A549 (cell line): Measurements from ENCODE around the gene ESYT2. TPM values are rescaled to one million over a fixed set of nuclear protein-coding genes. Genes with fewer than 3 reads are reported as not detected.

Experiments used
- ATAC-seq, 2 experiments: fragments of 200-7000 bp in 1 of 2; fragments of >200 bp in 1 of 2; cut with Nextera tagmentation in 1 of 2; cut with Tn5 transposase in 1 of 2; 3 replicates each; pipeline versions ENCODE4 v1.8.0 to v1.9.1; 2018 to 2020; ENCODE audit warnings: mild to moderate bottlenecking in 1 of 2, moderate library complexity in 1 of 2
- CTCF ChIA-PET: fragments of 300-600 bp; sonication (Branson Sonifier 250); formaldehyde crosslinking; extraction: SDS; loops from one replicate; lab custom pipeline; 2021; ENCODE audit warnings: antibody characterized with exemption, inconsistent platforms; lab: Yijun Ruan, JAX
- POLR2A ChIA-PET: fragments of 350-600 bp; formaldehyde crosslinking; extraction: SDS; loops from one replicate; lab custom pipeline; 2021; ENCODE audit warnings: antibody characterized with exemption, inconsistent platforms; lab: Yijun Ruan, JAX
- DNase-seq, 2 experiments: peaks; one replicate each; pipeline versions ENCODE4 v3.0.0 to v3.0.0-alpha.2; 2011 to 2016; ENCODE audit warnings: low read depth in 1 of 2, low spot score in 1 of 2
- FAIRE-seq: peaks from 2 replicates; lab custom pipeline; 2011; peaks lifted over from hg19 to GRCh38; lab: Jason Lieb, UNC
- H3K27ac ChIP-seq, 2 experiments: fragments of >200 bp; sonication (Bioruptor Twin); formaldehyde crosslinking; 3 replicates each; pipeline ENCODE4 v1.5.1; 2016 to 2017
- H3K4me1 ChIP-seq: fragments of >200 bp; sonication (Bioruptor Twin); formaldehyde crosslinking; 3 replicates; pipeline ENCODE4 v1.6.1; 2016
- H3K4me2 ChIP-seq: fragments of >200 bp; sonication (Bioruptor Twin); formaldehyde crosslinking; 3 replicates; pipeline ENCODE4 v1.6.1; 2016
- H3K4me3 ChIP-seq: fragments of >200 bp; sonication (Bioruptor Twin); formaldehyde crosslinking; 3 replicates; pipeline ENCODE4 v1.5.1; 2016
- H3K9me3 ChIP-seq: fragments of >200 bp; sonication (Bioruptor Twin); formaldehyde crosslinking; 3 replicates; pipeline ENCODE4 v1.6.1; 2016
- ATOH8 ChIP-seq: fragments of 250-450 bp; sonication (Bioruptor Pico); IDR thresholded peaks from 2 replicates; pipeline ENCODE4 v1.5.0; 2020; ENCODE audit warnings: low read depth, mild to moderate bottlenecking, moderate library complexity
- CHD2 ChIP-seq: fragments of 150-350 bp; IDR thresholded peaks from 2 replicates; pipeline ENCODE4 v1.6.1; 2014; ENCODE audit warnings: low read length; ENCODE audit not compliant: partially characterized antibody
- CHD4 ChIP-seq: fragments of 200-600 bp; sonication (generic); IDR thresholded peaks from 2 replicates; pipeline ENCODE4 v1.6.1; 2016; ENCODE audit warnings: antibody characterized with exemption, mild to moderate bottlenecking, borderline replicate concordance
- E2F6 ChIP-seq: IDR thresholded peaks from 2 replicates; pipeline ENCODE4 v1.6.1; 2012; ENCODE audit warnings: low read depth, borderline replicate concordance
- FOSB ChIP-seq: fragments of 250-450 bp; sonication (Bioruptor Pico); IDR thresholded peaks from 2 replicates; pipeline ENCODE4 v1.5.0; 2020; ENCODE audit warnings: mild to moderate bottlenecking, moderate library complexity
- FOSL2 ChIP-seq, 2 experiments: fragments of 450-650 bp in 1 of 2; fragments of >200 bp in 1 of 2; sonication (Bioruptor Twin) in 1 of 2; formaldehyde crosslinking; IDR thresholded peaks; 2 replicates each; pipeline versions ENCODE4 v1.5.0 to v1.6.1; 2016 to 2020; ENCODE audit warnings: mild to moderate bottlenecking in 1 of 2, moderate library complexity in 1 of 2
- HDAC2 ChIP-seq: fragments of 200-600 bp; sonication (generic); IDR thresholded peaks from 2 replicates; pipeline ENCODE4 v1.6.1; 2016
- HES2 ChIP-seq: fragments of >200 bp; sonication (Bioruptor Twin); formaldehyde crosslinking; IDR thresholded peaks from 2 replicates; pipeline ENCODE4 v1.6.1; 2016
- JUNB ChIP-seq: fragments of >200 bp; sonication (Bioruptor Twin); formaldehyde crosslinking; IDR thresholded peaks from 2 replicates; pipeline ENCODE4 v1.6.1; 2016
- KDM5A ChIP-seq: fragments of 200-600 bp; sonication (generic); IDR thresholded peaks from 2 replicates; pipeline ENCODE4 v1.6.1; 2016; ENCODE audit warnings: antibody characterized with exemption, mild to moderate bottlenecking
- MAX ChIP-seq: IDR thresholded peaks from 2 replicates; pipeline ENCODE4 v1.6.1; 2012
- MYC ChIP-seq: IDR thresholded peaks from 2 replicates; pipeline ENCODE4 v1.6.1; 2012; ENCODE audit warnings: mild to moderate bottlenecking, inconsistent platforms, low read length, improper control_type of control experiment, borderline replicate concordance
- NFE2L2 ChIP-seq: fragments of 150-350 bp; conservative IDR thresholded peaks from 2 replicates; pipeline ENCODE4 v1.6.1; 2014; ENCODE audit warnings: low read length
- NR3C1 ChIP-seq: fragments of >200 bp; sonication (Bioruptor Twin); formaldehyde crosslinking; IDR thresholded peaks from 3 replicates; pipeline ENCODE4 v1.6.1; 2017
- PBX3 ChIP-seq: IDR thresholded peaks from 2 replicates; pipeline ENCODE4 v1.6.1; 2012
- RAD21 ChIP-seq, 2 experiments: fragments of >200 bp in 1 of 2; sonication (Bioruptor Twin) in 1 of 2; formaldehyde crosslinking in 1 of 2; IDR thresholded peaks in 1 of 2; conservative IDR thresholded peaks in 1 of 2; 2 replicates in 1 of 2; 3 replicates in 1 of 2; pipeline ENCODE4 v1.6.1; 2012 to 2018; ENCODE audit warnings: inconsistent platforms in 1 of 2
- RCOR1 ChIP-seq: fragments of 150-350 bp; IDR thresholded peaks from 2 replicates; pipeline ENCODE4 v1.6.1; 2014; ENCODE audit warnings: antibody characterized with exemption, low read length, low read depth
- REST ChIP-seq: fragments of 200-600 bp; sonication (generic); IDR thresholded peaks from 2 replicates; pipeline ENCODE4 v1.6.1; 2016; ENCODE audit warnings: antibody characterized with exemption, mild to moderate bottlenecking, moderate library complexity
- RNF2 ChIP-seq: fragments of 200-600 bp; sonication (generic); IDR thresholded peaks from 2 replicates; pipeline ENCODE4 v1.6.1; 2016; ENCODE audit warnings: low read depth, mild to moderate bottlenecking, antibody characterized with exemption, moderate library complexity, borderline replicate concordance
- SMC3 ChIP-seq: fragments of >200 bp; sonication (Bioruptor Twin); formaldehyde crosslinking; IDR thresholded peaks from 3 replicates; pipeline ENCODE4 v1.6.1; 2018; ENCODE audit warnings: inconsistent platforms
- TFCP2L1 ChIP-seq: fragments of 250-450 bp; sonication (Bioruptor Pico); IDR thresholded peaks from 2 replicates; pipeline ENCODE4 v1.5.0; 2021; ENCODE audit warnings: mild to moderate bottlenecking
- USF2 ChIP-seq: fragments of 450-650 bp; IDR thresholded peaks from 2 replicates; pipeline ENCODE4 v1.6.1; 2014; ENCODE audit warnings: antibody characterized with exemption
- ZNF302 ChIP-seq: fragments of 250-450 bp; sonication (Bioruptor Pico); IDR thresholded peaks from 2 replicates; pipeline ENCODE4 v1.9.0; 2021; ENCODE audit warnings: inconsistent platforms, mild to moderate bottlenecking, moderate library complexity
- WGBS: methylation state at CpG from one replicate; pipeline ENCODE4 v1.1.6; 2017; ENCODE audit errors: missing lambda C conversion rate; 5-methylcytosine and 5-hydroxymethylcytosine counted together
- polyA plus RNA-seq, 4 experiments: library from polyadenylated mRNA; depleted of rRNA in 3 of 4; stranded (reverse); fragments of >200 nt; fragmentation: RNase III in 1 of 4; extraction: RNeasy Plus Mini Kit Qiagen cat#74134 plus additional on column Dnase treatment in 1 of 4; gene quantifications; 2 replicates in 3 of 4; 3 replicates in 1 of 4; pipeline ENCODE4 v1.2.3, GENCODE V29; 2011 to 2017

The ESYT2 gene
- polyA plus RNA-seq, 2 of the 4 experiments (the other 2 are of a cell fraction): 45.8 to 77.0 TPM

GRCh38 chr7:158821171-158822031 lies 7.9 kb downstream of the ESYT2 start:
- Histone ChIP-seq H3K4me1 (peaks cover 70% of the 10 kb centered on the region), H3K27ac (peak overlapping the region; percentile 92 to 99), H3K4me3 (peak overlapping the region; percentile 35), H3K9me3 (no peaks in the 10 kb centered on the region), H3K4me2 (peak overlapping the region; percentile 99)
- no peak for TF ChIP-seq KDM5A
- TF ChIP-seq FOSL2 (IDR thresholded peaks at IDR 0.05): peak; percentile 24; the same call in 1 of the 2 replicates
- TF ChIP-seq FOSL2 (CRISPR knock-in tag; IDR thresholded peaks at IDR 0.05): peak; percentile 67
- no peak for TF ChIP-seq SMC3
- no peak for TF ChIP-seq TFCP2L1
- TF ChIP-seq HDAC2: no peak
- peak in 1 of 2 experiments; percentile 22; a peak in 1 of 5 replicates for TF ChIP-seq RAD21 (conservative IDR thresholded peaks at IDR 0.05 in 1 of 2, IDR thresholded peaks at IDR 0.05 in 1 of 2)
- TF ChIP-seq E2F6: no peak
- no peak for TF ChIP-seq HES2
- peak; percentile 30; the same call in 1 of the 2 replicates for TF ChIP-seq MAX
- no peak for TF ChIP-seq CHD2
- TF ChIP-seq JUNB: no peak; the same call in 1 of the 2 replicates
- TF ChIP-seq PBX3: no peak
- TF ChIP-seq NR3C1: no peak
- TF ChIP-seq FOSB (CRISPR knock-in tag): no peak
- no peak for TF ChIP-seq CHD4
- TF ChIP-seq RCOR1: no peak
- TF ChIP-seq USF2: no peak
- no peak for FAIRE-seq
- ATAC-seq: peak; percentile 40 to 49
- WGBS: 3% methylated on average over 14 of the region's 14 CpGs
- DNase-seq: peak; percentile 67 to 81
- CTCF ChIA-PET: interaction anchor here (0.6 to 3.5 kb wide), 4 partner anchors 34 to 155 kb away, joined by 3 to 10 read pairs (median 4); no protein-coding TSS in a partner anchor
- POLR2A ChIA-PET: interaction anchor here (1.2 kb wide), 2 partner anchors 8 to 81 kb away, joined by 4 to 5 read pairs; partner anchors contain the start of gene ESYT2

- FAIRE-seq: no peak
- no peak for ATAC-seq
- H3K4me2 ChIP-seq: peak overlapping the region; percentile 99
- no peaks in the 10 kb centered on the region for H3K9me3 ChIP-seq
- ChIA-PET CTCF (interaction anchor here (0.6 to 1.6 kb wide), 2 partner anchors 37 to 92 kb away, joined by 4 to 5 read pairs; no protein-coding TSS in a partner anchor), POLR2A (interaction anchor here (0.6 to 1.2 kb wide), 3 partner anchors 9 to 402 kb away, joined by 3 to 5 read pairs (median 4); partner anchors contain the start of gene ESYT2)
- H3K4me3 ChIP-seq: peak overlapping the region; percentile 35; the same call in 2 of the 3 replicates
- no peak for DNase-seq
- TF ChIP-seq REST (no peak), CHD4 (no peak), RNF2 (no peak), ATOH8 (CRISPR knock-in tag) (no peak), MYC (no peak), NFE2L2 (no peak), ZNF302 (CRISPR knock-in tag) (no peak)
- peaks cover 74% of the 10 kb centered on the region for H3K4me1 ChIP-seq
- 53% methylated on average over 3 of the region's 3 CpGs for WGBS
- H3K27ac ChIP-seq: peak overlapping the region; percentile 92 to 99
Measured at GRCh38 chr7:158820656-158821055, 8.7 kb downstream of the ESYT2 start.
